IMR-90 (cell line): Measurements from ENCODE around the gene ACRBP. TPM values are rescaled to one million over a fixed set of nuclear protein-coding genes. Genes with fewer than 3 reads are reported as not detected.

ENCODE experiments used
- ATAC-seq: fragments of 200-7000 bp; cut with Tn5 transposase; 2 replicates; pipeline ENCODE4 v1.9.1; 2020; ENCODE audit warnings: low read depth, mild to moderate bottlenecking, moderate library complexity
- BruUV-seq: library from RNA; stranded (reverse); fragments of 400-500 nt; replicated peaks from 2 replicates; lab custom pipeline; 2021; lab: Mats Ljungman, UMichigan
- CTCF ChIA-PET: fragments of 300-600 bp; formaldehyde crosslinking; extraction: SDS; loops from one replicate; lab custom pipeline; 2021; ENCODE audit warnings: antibody characterized with exemption; lab: Yijun Ruan, JAX
- POLR2A ChIA-PET: fragments of 300-600 bp; sonication (Branson Sonifier 250); formaldehyde crosslinking; loops from one replicate; lab custom pipeline; 2022; ENCODE audit warnings: antibody characterized with exemption; ENCODE audit not compliant: unreplicated experiment; lab: Charles Lee
- DNase-seq: peaks from one replicate; pipeline ENCODE4 v3.0.0; 2013
- H2AFZ ChIP-seq: replicated peaks from 2 replicates; pipeline ENCODE3; 2013; ENCODE audit warnings: low read length, mild to moderate bottlenecking; ENCODE audit not compliant: poor library complexity
- H2AK5ac ChIP-seq: 2 replicates; pipeline ENCODE4 v1.6.1; 2013; ENCODE audit warnings: low read depth, low read length, inconsistent platforms
- H2AK9ac ChIP-seq: replicated peaks from 2 replicates; pipeline ENCODE3; 2013; ENCODE audit warnings: mild to moderate bottlenecking, low read depth, low read length, moderate library complexity; ENCODE audit not compliant: poor library complexity
- H2BK120ac ChIP-seq: 2 replicates; pipeline ENCODE4 v1.6.1; 2013; ENCODE audit warnings: low read depth, low read length, inconsistent platforms
- H2BK15ac ChIP-seq: 3 replicates; pipeline ENCODE4 v1.6.1; 2013; ENCODE audit warnings: low read depth, low read length, inconsistent platforms
- H2BK20ac ChIP-seq: 2 replicates; pipeline ENCODE4 v1.6.1; 2013; ENCODE audit warnings: low read depth, mild to moderate bottlenecking, inconsistent platforms, low read length, moderate library complexity
- H2BK5ac ChIP-seq: 2 replicates; pipeline ENCODE4 v1.6.1; 2013; ENCODE audit warnings: mild to moderate bottlenecking, low read depth, low read length, inconsistent platforms; ENCODE audit not compliant: poor library complexity, severe bottlenecking
- H3K14ac ChIP-seq: replicated peaks from 2 replicates; pipeline ENCODE4 v1.6.1; 2013; ENCODE audit warnings: low read depth, low read length, inconsistent platforms
- H3K18ac ChIP-seq: 2 replicates; pipeline ENCODE4 v1.6.1; 2013; ENCODE audit warnings: low read depth, low read length, control low read depth
- H3K23ac ChIP-seq: 2 replicates; pipeline ENCODE4 v1.6.1; 2013; ENCODE audit warnings: low read depth, low read length, inconsistent platforms
- H3K27ac ChIP-seq: 2 replicates; pipeline ENCODE4 v1.5.1; 2013; ENCODE audit warnings: mild to moderate bottlenecking, control low read depth, low read length; ENCODE audit not compliant: insufficient read depth
- H3K27me3 ChIP-seq: 2 replicates; pipeline ENCODE4 v1.6.1; 2013; ENCODE audit warnings: low read length; ENCODE audit not compliant: control insufficient read depth, insufficient read depth
- H3K36me3 ChIP-seq: 2 replicates; pipeline ENCODE4 v1.6.1; 2013; ENCODE audit warnings: low read length, mixed read lengths; ENCODE audit not compliant: control insufficient read depth, insufficient read depth
- H3K4ac ChIP-seq: 2 replicates; pipeline ENCODE4 v1.6.1; 2013; ENCODE audit warnings: low read depth, low read length, inconsistent platforms
- H3K4me1 ChIP-seq: 2 replicates; pipeline ENCODE4 v1.6.1; 2013; ENCODE audit warnings: low read length, mixed read lengths; ENCODE audit not compliant: control insufficient read depth, insufficient read depth
- H3K4me2 ChIP-seq: 2 replicates; pipeline ENCODE4 v1.6.1; 2013; ENCODE audit warnings: low read depth, mild to moderate bottlenecking, control low read depth, low read length, moderate library complexity
- H3K4me3 ChIP-seq: 2 replicates; pipeline ENCODE4 v1.5.1; 2013; ENCODE audit warnings: low read depth, mild to moderate bottlenecking, control low read depth, low read length, moderate library complexity; ENCODE audit not compliant: insufficient read depth
- H3K56ac ChIP-seq: 2 replicates; pipeline ENCODE4 v1.6.1; 2013; ENCODE audit warnings: low read length, inconsistent platforms; ENCODE audit not compliant: insufficient read depth; ENCODE audit errors: extremely low read depth
- H3K79me1 ChIP-seq, 2 experiments: 2 replicates each; pipeline ENCODE4 v1.6.1; 2013; ENCODE audit warnings: low read length in 2 of 2, inconsistent platforms in 1 of 2, low read depth in 1 of 2
- H3K9ac ChIP-seq: 2 replicates; pipeline ENCODE4 v1.6.1; 2013; ENCODE audit warnings: low read depth, low read length, control low read depth
- H3K9me1 ChIP-seq: 2 replicates; pipeline ENCODE4 v1.6.1; 2013; ENCODE audit warnings: low read length, inconsistent platforms; ENCODE audit not compliant: insufficient read depth
- H3K9me3 ChIP-seq: 2 replicates; pipeline ENCODE4 v1.6.1; 2013; ENCODE audit warnings: low read length; ENCODE audit not compliant: control insufficient read depth, insufficient read depth
- H4K20me1 ChIP-seq: 2 replicates; pipeline ENCODE4 v1.6.1; 2013; ENCODE audit warnings: low read length, inconsistent platforms; ENCODE audit not compliant: insufficient read depth
- H4K5ac ChIP-seq: 2 replicates; pipeline ENCODE4 v1.6.1; 2013; ENCODE audit warnings: mild to moderate bottlenecking, low read depth, low read length, control low read depth
- H4K8ac ChIP-seq, 2 experiments: 2 replicates each; pipeline ENCODE4 v1.6.1; 2013; ENCODE audit warnings: low read depth in 2 of 2, low read length in 2 of 2, control low read depth in 1 of 2, inconsistent platforms in 1 of 2
- H4K91ac ChIP-seq: 2 replicates; pipeline ENCODE4 v1.6.1; 2013; ENCODE audit warnings: low read depth, low read length, inconsistent platforms; ENCODE audit not compliant: insufficient read depth
- BHLHE40 ChIP-seq: fragments of 150-350 bp; IDR thresholded peaks from 2 replicates; pipeline ENCODE4 v1.6.1; 2016; ENCODE audit warnings: mild to moderate bottlenecking, low read depth, low read length
- CEBPB ChIP-seq: IDR thresholded peaks from 2 replicates; pipeline ENCODE4 v1.6.1; 2012; ENCODE audit warnings: low read depth, low read length, improper control_type of control experiment
- CTCF ChIP-seq: conservative IDR thresholded peaks from 2 replicates; pipeline ENCODE4 v1.5.1; 2012; ENCODE audit warnings: mild to moderate bottlenecking, low read depth, low read length, improper control_type of control experiment
- MAFK ChIP-seq: IDR thresholded peaks from 2 replicates; pipeline ENCODE4 v1.6.1; 2012; ENCODE audit warnings: low read depth, low read length, improper control_type of control experiment
- POLR2A ChIP-seq: IDR thresholded peaks from 2 replicates; pipeline ENCODE4 v1.6.1; 2012; ENCODE audit warnings: mild to moderate bottlenecking, low read depth, low read length
- USF2 ChIP-seq: fragments of 150-350 bp; IDR thresholded peaks from 2 replicates; pipeline ENCODE4 v1.6.1; 2017; ENCODE audit warnings: mild to moderate bottlenecking, antibody characterized with exemption, low read length, low read depth
- WGBS, 2 experiments: methylation state at CpG; one replicate each; pipeline versions ENCODE4 v1.1.5 to v1.1.7; 2013; ENCODE audit warnings: missing lambda C conversion rate in 2 of 2; ENCODE audit not compliant: insufficient read length in 1 of 2; ENCODE audit errors: extremely low coverage in 2 of 2; 5-methylcytosine and 5-hydroxymethylcytosine counted together
- dilution Hi-C: fragments of 300-500 bp; cut with HindIII; formaldehyde crosslinking; loops from one replicate; pipeline ENCODE4 v1.14.3; 2018; ENCODE audit warnings: low sequenced_read_pairs; ENCODE audit not compliant: unreplicated experiment
- in situ Hi-C: fragments of 300-500 bp; cut with MboI; formaldehyde crosslinking; loops from 3 replicates; pipeline ENCODE4 v1.14.3; 2019; ENCODE audit warnings: low sequenced_read_pairs, inconsistent platforms, mixed read lengths
- intact Hi-C: fragments of 100-400 bp; cut with micrococcal nuclease; formaldehyde crosslinking; loops from 2 replicates; pipeline ENCODE4 v1.10.0; 2022
- polyA plus RNA-seq, 3 experiments: library from polyadenylated mRNA; depleted of rRNA; stranded (reverse); fragments of >200 nt; gene quantifications; 2 replicates each; pipeline ENCODE4 v1.2.3, GENCODE V29; 2012; ENCODE audit warnings: low replicate concordance in 1 of 3
- total RNA-seq: library from RNA; depleted of rRNA; stranded (reverse); fragments of >200 nt; gene quantifications from 2 replicates; pipeline ENCODE4 v1.2.3, GENCODE V29; 2012

Gene ACRBP
- total and polyA plus RNA-seq, 2 of the 4 experiments (the other 2 are of a cell fraction), result 0.38 TPM; not detected in 1

DNA sequence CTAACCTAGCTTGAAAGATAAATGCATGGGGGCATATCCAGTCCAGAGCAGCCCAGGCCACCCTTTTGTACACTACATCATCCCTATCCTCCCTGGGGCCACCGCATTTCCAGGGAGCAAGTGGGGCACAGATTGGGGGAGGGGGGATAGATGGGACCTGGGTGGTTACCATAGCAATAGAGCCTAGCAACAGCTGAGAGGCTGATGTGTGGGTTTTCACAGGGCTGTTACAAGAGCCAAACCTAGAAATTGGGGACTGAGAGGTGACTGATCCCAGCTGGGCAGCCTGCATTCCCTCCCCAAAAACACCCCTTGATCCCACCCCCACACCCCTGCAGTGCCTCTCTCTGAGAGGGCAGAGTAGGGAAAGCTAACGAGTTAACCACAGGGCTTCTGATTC is 45.7 kb upstream of the ACRBP start:
- TF ChIP-seq CTCF (no peak), BHLHE40 (no peak), POLR2A (no peak), USF2 (no peak), MAFK (no peak), CEBPB (no peak)
- Histone ChIP-seq H3K4me2 (no peak overlapping the region), H3K9me3 (no peaks in the 10 kb centered on the region), H2AK9ac (no peak overlapping the region), H3K56ac (no peak overlapping the region), H3K14ac (no peak overlapping the region), H3K36me3 (peaks cover 8% of the 10 kb centered on the region), H2AFZ (no peak overlapping the region), H2BK120ac (no peak overlapping the region), H2BK15ac (no peak overlapping the region), H2BK20ac (no peak overlapping the region), H4K5ac (no peak overlapping the region), H3K27ac (no peak overlapping the region), H3K79me1 (peaks cover 8 to 28% of the 10 kb centered on the region in 2 experiments; a peak in 3 of 4 replicates), H3K18ac (no peak overlapping the region), H4K20me1 (no peaks in the 10 kb centered on the region), H4K91ac (no peak overlapping the region), H3K4me3 (no peak overlapping the region), H4K8ac (no peak overlapping the region), H3K4ac (no peak overlapping the region), H2BK5ac (no peak overlapping the region), H2AK5ac (no peak overlapping the region), H3K9me1 (no peaks in the 10 kb centered on the region), H3K9ac (no peak overlapping the region), H3K4me1 (peaks cover 2% of the 10 kb centered on the region; the same call in 1 of the 2 replicates), H3K27me3 (no peaks in the 10 kb centered on the region), H3K23ac (no peak overlapping the region)
- BruUV-seq, result no TSS peak
- no peak for ATAC-seq
- POLR2A ChIA-PET, result no interaction called here
- WGBS, 2 experiments, result no CpG with 5 or more reads among the region's 2 CpGs
- in situ Hi-C loops (no loop called here), dilution Hi-C loops (no loop called here), intact Hi-C loops (no loop called here)
- CTCF ChIA-PET, result no interaction called here
- DNase-seq, result no peak
